ENCODE data around the gene ACADSB. TPM values are rescaled to one million over a fixed set of nuclear protein-coding genes. Genes with fewer than 3 reads are reported as not detected.

ACADSB gene
- total RNA-seq, 1 donor from 2014 or later, result 15.0 TPM

DNA sequence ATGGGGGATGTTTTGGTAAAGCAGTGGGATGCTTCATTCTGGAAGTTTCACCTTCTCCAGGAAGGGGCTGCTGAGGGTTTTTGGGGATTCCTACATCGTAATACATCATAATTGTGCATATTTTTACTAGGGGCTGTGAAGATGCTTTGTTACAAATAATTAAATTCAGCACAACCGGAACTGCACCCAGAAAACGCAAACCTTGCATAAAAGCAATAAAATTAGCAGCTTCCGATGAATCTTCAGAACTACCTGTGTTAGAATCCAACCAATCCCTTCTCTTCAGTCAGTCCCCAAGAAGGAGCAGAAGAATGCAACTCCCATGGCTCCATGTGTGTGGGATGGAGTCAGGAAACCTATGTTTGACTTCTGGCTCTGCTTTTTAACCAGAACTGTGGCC is 78.5 kb downstream of the ACADSB start:
- DNase-seq (ENCODE audit: low spot score), result no peak
- Mint-ChIP-seq H3K27me3 (ENCODE audit: insufficient read depth, low read depth) (no peaks in the 10 kb centered on the region), H3K4me1 (peaks cover 3% of the 10 kb centered on the region), H3K4me3 (no peak overlapping the region), H3K36me3 (no peaks in the 10 kb centered on the region), H3K9me3 (no peaks in the 10 kb centered on the region), H3K27ac (no peak overlapping the region)
- H2AFZ ChIP-seq (replicated peaks), result no peak overlapping the region
- no peaks in the 10 kb centered on the region for H4K20me1 ChIP-seq (ENCODE audit: low read depth)
- no peaks in the 10 kb centered on the region for H3K36me3 ChIP-seq
- TF ChIP-seq EZH2phosphoT487 (IDR thresholded peaks at IDR 0.05) (no peak), EZH2 (IDR thresholded peaks at IDR 0.05) (no peak)
- TF ChIP-seq, protein P1, sequence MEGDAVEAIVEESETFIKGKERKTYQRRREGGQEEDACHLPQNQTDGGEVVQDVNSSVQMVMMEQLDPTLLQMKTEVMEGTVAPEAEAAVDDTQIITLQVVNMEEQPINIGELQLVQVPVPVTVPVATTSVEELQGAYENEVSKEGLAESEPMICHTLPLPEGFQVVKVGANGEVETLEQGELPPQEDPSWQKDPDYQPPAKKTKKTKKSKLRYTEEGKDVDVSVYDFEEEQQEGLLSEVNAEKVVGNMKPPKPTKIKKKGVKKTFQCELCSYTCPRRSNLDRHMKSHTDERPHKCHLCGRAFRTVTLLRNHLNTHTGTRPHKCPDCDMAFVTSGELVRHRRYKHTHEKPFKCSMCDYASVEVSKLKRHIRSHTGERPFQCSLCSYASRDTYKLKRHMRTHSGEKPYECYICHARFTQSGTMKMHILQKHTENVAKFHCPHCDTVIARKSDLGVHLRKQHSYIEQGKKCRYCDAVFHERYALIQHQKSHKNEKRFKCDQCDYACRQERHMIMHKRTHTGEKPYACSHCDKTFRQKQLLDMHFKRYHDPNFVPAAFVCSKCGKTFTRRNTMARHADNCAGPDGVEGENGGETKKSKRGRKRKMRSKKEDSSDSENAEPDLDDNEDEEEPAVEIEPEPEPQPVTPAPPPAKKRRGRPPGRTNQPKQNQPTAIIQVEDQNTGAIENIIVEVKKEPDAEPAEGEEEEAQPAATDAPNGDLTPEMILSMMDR (IDR thresholded peaks at IDR 0.05), result no peak
- H3K9ac ChIP-seq, result no peak overlapping the region
- no peak overlapping the region for H3K27ac ChIP-seq
- no peaks in the 10 kb centered on the region for H3K9me3 ChIP-seq (ENCODE audit: low read depth)
- H3K79me2 ChIP-seq (ENCODE audit: low read depth), result no peaks in the 10 kb centered on the region
- H3K4me3 ChIP-seq, result no peak overlapping the region
- no peaks in the 10 kb centered on the region for H3F3A ChIP-seq (ENCODE audit: low read depth)
- peak overlapping the region; percentile 9 for H3K4me2 ChIP-seq
- H3K27me3 ChIP-seq, result no peaks in the 10 kb centered on the region
- peaks cover 9% of the 10 kb centered on the region for H3K4me1 ChIP-seq

GRCh38 chr10:123087786-123088185 is 79.0 kb downstream of the ACADSB start:
- peaks cover 9% of the 10 kb centered on the region for H3K4me1 ChIP-seq
- Mint-ChIP-seq H3K4me1 (peaks cover 3% of the 10 kb centered on the region), H3K27ac (no peak overlapping the region), H3K4me3 (no peak overlapping the region), H3K36me3 (no peaks in the 10 kb centered on the region), H3K9me3 (no peaks in the 10 kb centered on the region), H3K27me3 (ENCODE audit: insufficient read depth, low read depth) (no peaks in the 10 kb centered on the region)
- DNase-seq (ENCODE audit: low spot score), result no peak
- H3K79me2 ChIP-seq (ENCODE audit: low read depth), result no peaks in the 10 kb centered on the region
- H3K4me3 ChIP-seq, result no peak overlapping the region
- H3K36me3 ChIP-seq, result no peaks in the 10 kb centered on the region
- TF ChIP-seq, protein P1 (IDR thresholded peaks at IDR 0.05), result no peak
- TF ChIP-seq EZH2 (IDR thresholded peaks at IDR 0.05) (no peak), EZH2phosphoT487 (IDR thresholded peaks at IDR 0.05) (no peak)
- H3K9ac ChIP-seq, result no peak overlapping the region
- H4K20me1 ChIP-seq (ENCODE audit: low read depth), result no peaks in the 10 kb centered on the region
- no peak overlapping the region for H2AFZ ChIP-seq (replicated peaks)
- H3K27me3 ChIP-seq, result no peaks in the 10 kb centered on the region
- H3K4me2 ChIP-seq, result no peak overlapping the region
- H3K27ac ChIP-seq, result no peak overlapping the region
- no peaks in the 10 kb centered on the region for H3K9me3 ChIP-seq (ENCODE audit: low read depth)
- H3F3A ChIP-seq (ENCODE audit: low read depth), result no peaks in the 10 kb centered on the region

DNA sequence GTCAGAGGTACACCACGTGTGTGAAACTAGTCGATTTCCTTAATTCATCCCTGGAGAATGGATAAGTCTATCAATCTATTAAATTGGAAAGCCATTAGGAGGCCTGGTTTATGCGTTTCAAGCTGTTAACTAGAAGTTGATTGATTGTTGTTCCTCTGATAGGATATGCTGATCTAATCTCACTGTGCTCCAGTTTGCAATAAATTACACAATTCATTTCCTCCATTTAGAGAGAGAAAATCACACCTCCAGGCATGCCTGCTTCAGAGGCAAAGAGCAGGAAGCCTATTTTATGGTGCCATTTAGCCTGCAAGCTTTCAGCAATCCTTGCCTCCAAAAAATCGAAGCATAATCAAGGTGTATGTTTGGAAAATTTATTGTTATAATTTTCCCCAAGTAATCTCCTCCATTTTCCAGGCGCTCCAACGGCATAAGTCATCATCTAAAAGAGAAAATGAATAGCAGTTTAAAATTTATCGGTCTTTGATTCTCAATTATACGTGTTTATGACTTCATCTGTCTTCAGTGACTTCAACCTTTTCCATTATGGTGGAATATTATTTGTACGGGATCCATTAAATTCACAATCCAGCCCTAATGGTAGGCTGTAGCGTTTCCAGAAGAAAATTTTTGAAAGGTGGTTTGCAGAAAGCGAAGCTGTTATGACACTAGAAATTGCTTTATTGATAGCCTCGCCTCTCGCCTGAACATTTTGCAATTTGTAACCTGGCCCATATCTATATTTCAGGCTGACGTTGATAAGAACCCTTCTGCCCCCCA is 84.0 kb downstream of the ACADSB start:
- Histone ChIP-seq H2AFZ (replicated peaks) (no peak overlapping the region), H3K36me3 (no peaks in the 10 kb centered on the region), H3K27ac (no peak overlapping the region), H3K27me3 (no peaks in the 10 kb centered on the region), H3K4me3 (no peak overlapping the region), H4K20me1 (ENCODE audit: low read depth) (no peaks in the 10 kb centered on the region), H3F3A (ENCODE audit: low read depth) (no peaks in the 10 kb centered on the region), H3K79me2 (ENCODE audit: low read depth) (no peaks in the 10 kb centered on the region), H3K4me2 (no peak overlapping the region), H3K9me3 (ENCODE audit: low read depth) (no peaks in the 10 kb centered on the region), H3K9ac (no peak overlapping the region), H3K4me1 (no peaks in the 10 kb centered on the region)
- no peaks in the 10 kb centered on the region for H3K36me3 Mint-ChIP-seq
- no peak overlapping the region for H3K4me3 Mint-ChIP-seq
- H3K27ac Mint-ChIP-seq, result no peak overlapping the region
- no peak for DNase-seq (ENCODE audit: low spot score)
- no peaks in the 10 kb centered on the region for H3K4me1 Mint-ChIP-seq
- TF ChIP-seq EZH2 (IDR thresholded peaks at IDR 0.05) (no peak), EZH2phosphoT487 (IDR thresholded peaks at IDR 0.05) (no peak)
- TF ChIP-seq, protein P1 (IDR thresholded peaks at IDR 0.05), result no peak
- peaks cover 4% of the 10 kb centered on the region for H3K27me3 Mint-ChIP-seq (ENCODE audit: insufficient read depth, low read depth)
- no peaks in the 10 kb centered on the region for H3K9me3 Mint-ChIP-seq

Measured in neural progenitor cell (in vitro differentiated cells).